ENCODE results near the gene SORBS2.

The SORBS2 gene

DNA sequence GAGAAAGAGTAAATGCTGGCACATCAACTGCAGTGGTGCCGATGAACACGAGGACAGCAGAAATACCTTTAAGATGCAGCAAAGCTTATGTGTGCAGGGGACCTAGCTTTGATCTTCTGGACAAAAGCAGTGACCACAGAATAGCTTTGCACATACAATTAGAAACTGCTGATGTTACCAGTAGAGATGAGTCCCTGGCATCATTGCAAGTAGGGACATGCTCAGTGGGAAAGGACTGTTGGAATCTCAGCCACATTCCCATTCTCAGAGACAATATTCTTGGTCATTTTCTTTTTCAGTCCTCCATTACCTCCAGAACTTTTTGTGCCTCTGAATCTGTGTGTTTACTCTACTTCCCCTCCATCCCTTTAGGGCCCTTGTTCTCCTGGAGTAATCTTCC, 259.7 kb downstream of the SORBS2 start:
- DNase-seq (ENCODE audit: low spot score) = no peak
- TF ChIP-seq CTCF (IDR thresholded peaks at IDR 0.05; ENCODE audit: extremely low read depth, missing control alignments) = no peak

DNA sequence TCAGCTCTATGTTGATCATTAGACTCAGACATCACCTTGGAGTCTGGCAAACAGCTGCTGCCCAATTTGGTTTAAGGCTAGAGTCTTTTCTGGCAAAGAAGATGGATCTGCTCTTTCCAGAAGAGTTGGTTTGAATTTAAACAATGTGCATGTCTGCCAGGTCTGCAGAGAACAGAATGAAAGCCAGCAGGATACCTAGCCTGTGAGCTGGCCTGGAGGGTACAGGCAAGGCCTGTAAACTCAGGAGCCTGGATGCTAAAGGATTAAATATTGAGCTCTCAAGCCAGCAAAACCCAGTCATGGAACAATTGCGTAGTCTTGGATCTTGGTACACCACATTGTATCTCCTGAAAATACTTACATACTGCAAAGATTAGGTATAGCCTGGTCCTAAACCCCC, 261.1 kb downstream of the SORBS2 start:
- DNase-seq (ENCODE audit: low spot score) = no peak
- TF ChIP-seq CTCF (IDR thresholded peaks at IDR 0.05; ENCODE audit: extremely low read depth, missing control alignments) = no peak

DNA sequence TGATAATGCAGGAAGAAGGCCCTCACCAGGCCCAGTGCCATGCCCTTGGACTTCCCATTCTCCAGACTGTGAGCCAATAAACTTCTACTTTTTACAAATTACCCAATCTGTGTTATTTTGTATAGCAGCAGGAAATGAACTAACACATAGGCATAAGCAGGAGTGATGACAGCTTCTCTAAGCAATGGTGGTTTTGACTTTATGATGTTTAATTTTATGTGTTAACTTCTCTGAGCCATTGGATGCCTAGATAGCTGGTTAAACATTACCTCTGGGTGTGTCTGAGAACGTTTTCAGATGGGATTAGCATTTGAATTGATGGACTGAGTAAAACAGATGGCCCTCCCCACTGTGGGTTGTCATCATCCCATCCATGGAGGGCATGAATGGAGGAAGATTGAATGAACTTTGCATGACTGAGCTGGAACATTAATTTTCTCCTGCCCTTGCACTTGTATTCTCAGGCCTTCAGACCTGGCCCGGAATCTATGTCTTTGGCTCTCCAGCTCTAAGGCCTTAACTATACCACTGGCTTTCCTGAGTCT, 262.8 kb downstream of the SORBS2 start:
- no peak for TF ChIP-seq CTCF (IDR thresholded peaks at IDR 0.05; ENCODE audit: extremely low read depth, missing control alignments)

GRCh38 chr4:185548587-185548986, 263.4 kb downstream of the SORBS2 start:
- no peak for TF ChIP-seq CTCF (IDR thresholded peaks at IDR 0.05; ENCODE audit: extremely low read depth, missing control alignments)
- DNase-seq (ENCODE audit: low spot score) = no peak

More for the DNA sequence above, 262.8 kb downstream of the SORBS2 start:
- no peak for DNase-seq (ENCODE audit: low spot score)

- DNase-seq (ENCODE audit: low spot score) = no peak
- TF ChIP-seq CTCF (IDR thresholded peaks at IDR 0.05; ENCODE audit: extremely low read depth, missing control alignments) = no peak
Measured at GRCh38 chr4:185546335-185546734, 265.7 kb downstream of the SORBS2 start.

- DNase-seq (ENCODE audit: low spot score) = no peak
- no peak for TF ChIP-seq CTCF (IDR thresholded peaks at IDR 0.05; ENCODE audit: extremely low read depth, missing control alignments)
Measured at GRCh38 chr4:185542626-185543315, 269.2 kb downstream of the SORBS2 start.

DNA sequence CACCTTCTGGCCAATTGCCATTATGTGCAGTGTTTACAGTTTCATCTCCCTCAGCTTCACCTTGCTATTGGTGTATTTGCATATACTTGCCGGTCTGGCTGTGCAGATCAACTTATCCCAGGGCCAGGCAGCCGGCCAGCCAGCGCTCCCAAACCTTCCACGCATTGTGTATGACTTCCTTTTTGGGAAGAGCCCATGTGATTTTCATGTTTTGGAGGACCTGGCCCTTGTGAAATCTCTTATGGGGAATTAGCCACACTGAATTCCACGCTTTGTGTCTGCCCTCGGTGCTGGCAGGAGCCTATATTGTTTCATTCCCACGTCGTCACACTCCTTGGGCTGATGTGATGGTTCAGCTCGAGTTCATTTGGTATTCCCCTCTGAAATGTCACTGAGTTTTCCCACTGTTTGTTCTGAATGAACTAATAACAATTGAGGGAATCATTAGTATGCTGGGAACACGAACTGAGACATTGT, 270.7 kb downstream of the SORBS2 start:
- DNase-seq (ENCODE audit: low spot score) = no peak
- no peak for TF ChIP-seq CTCF (IDR thresholded peaks at IDR 0.05; ENCODE audit: extremely low read depth, missing control alignments)
